ENCODE data around the gene BCAR3.

DNA sequence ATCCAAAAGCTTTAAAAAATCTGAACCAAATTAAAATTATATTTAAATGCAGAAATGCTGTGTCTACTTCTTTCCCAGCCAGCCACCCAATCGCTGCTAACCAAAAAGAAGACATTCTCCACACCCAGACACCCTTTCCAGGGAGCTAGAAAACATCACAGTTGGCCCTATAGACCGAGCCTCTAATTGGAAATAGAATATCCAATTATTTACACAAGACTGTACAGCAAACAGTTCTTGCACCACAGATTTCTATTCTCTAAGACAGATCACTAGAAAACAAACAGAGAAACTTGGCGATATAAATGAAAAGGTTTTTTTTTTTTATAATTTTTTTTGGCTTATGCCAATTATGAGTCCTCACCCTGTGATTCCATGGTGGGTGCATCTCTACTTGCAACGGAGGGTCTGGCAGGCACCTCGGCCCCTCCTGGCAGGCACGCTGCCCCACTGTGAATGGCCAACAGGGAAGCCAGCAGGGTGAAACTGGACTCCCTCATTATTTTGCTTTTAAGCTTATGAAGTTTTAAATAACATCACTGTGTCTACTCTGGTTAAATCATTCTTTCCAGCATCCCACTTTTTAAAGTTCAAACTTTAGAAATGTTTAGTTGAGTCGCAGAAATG is 29.2 kb downstream of the BCAR3 start:
- TF ChIP-seq, protein P1, sequence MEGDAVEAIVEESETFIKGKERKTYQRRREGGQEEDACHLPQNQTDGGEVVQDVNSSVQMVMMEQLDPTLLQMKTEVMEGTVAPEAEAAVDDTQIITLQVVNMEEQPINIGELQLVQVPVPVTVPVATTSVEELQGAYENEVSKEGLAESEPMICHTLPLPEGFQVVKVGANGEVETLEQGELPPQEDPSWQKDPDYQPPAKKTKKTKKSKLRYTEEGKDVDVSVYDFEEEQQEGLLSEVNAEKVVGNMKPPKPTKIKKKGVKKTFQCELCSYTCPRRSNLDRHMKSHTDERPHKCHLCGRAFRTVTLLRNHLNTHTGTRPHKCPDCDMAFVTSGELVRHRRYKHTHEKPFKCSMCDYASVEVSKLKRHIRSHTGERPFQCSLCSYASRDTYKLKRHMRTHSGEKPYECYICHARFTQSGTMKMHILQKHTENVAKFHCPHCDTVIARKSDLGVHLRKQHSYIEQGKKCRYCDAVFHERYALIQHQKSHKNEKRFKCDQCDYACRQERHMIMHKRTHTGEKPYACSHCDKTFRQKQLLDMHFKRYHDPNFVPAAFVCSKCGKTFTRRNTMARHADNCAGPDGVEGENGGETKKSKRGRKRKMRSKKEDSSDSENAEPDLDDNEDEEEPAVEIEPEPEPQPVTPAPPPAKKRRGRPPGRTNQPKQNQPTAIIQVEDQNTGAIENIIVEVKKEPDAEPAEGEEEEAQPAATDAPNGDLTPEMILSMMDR (IDR thresholded peaks at IDR 0.05; ENCODE audit: borderline replicate concordance, extremely low read depth, low read length, poor library complexity, severe bottlenecking), result no peak
- no peak for TF ChIP-seq EZH2 (IDR thresholded peaks at IDR 0.05; ENCODE audit: borderline replicate concordance, low read depth, low read length, severe bottlenecking)
